Naive thymus-derived CD4-positive, alpha-beta T cell (primary cell): ENCODE measurements around the gene MMS22L. TPM values are rescaled to one million over a fixed set of nuclear protein-coding genes. Genes with fewer than 3 reads are reported as not detected.
A peak's percentile ranks its signal among the peaks of the same experiment; 100 is the strongest.

Experiments used
- ATAC-seq: fragments of 150-1000 bp; cut with Tn5 transposase; 2 replicates; pipeline ENCODE4 v1.10.0; 2021; ENCODE audit warnings: mild to moderate bottlenecking, moderate library complexity
- CTCF ChIA-PET: fragments of 350-600 bp; sonication (Branson Sonifier 250); formaldehyde crosslinking; loops from one replicate; lab custom pipeline; 2021; ENCODE audit warnings: antibody characterized with exemption; lab: Charles Lee
- POLR2A ChIA-PET: fragments of 350-600 bp; sonication (Branson Sonifier 250); formaldehyde crosslinking; loops from one replicate; lab custom pipeline; 2021; ENCODE audit warnings: antibody characterized with exemption, inconsistent platforms; lab: Charles Lee
- DNase-seq, 9 donors: peaks; one replicate each; pipeline versions ENCODE4 v3.0.0 to v3.0.0-alpha.2; 2020 to 2022; ENCODE audit warnings: mixed read lengths in 1 of 9
- H3K27ac ChIP-seq: one replicate; pipeline ENCODE4 v1.7.0; 2013; ENCODE audit warnings: mild to moderate bottlenecking, low read depth, low read length, moderate library complexity
- H3K27me3 ChIP-seq, 2 donors: one replicate each; pipeline ENCODE4 v1.7.0; 2013; ENCODE audit warnings: low read length in 2 of 2, mild to moderate bottlenecking in 2 of 2, moderate library complexity in 2 of 2; ENCODE audit not compliant: control insufficient read depth in 2 of 2, insufficient read depth in 2 of 2
- H3K36me3 ChIP-seq, 3 experiments: 1 replicate in 2 of 3; 2 replicates in 1 of 3; pipeline ENCODE4 v1.7.0; 2013; ENCODE audit warnings: low read length in 3 of 3, mild to moderate bottlenecking in 3 of 3, moderate library complexity in 1 of 3; ENCODE audit not compliant: insufficient read depth in 3 of 3, control insufficient read depth in 2 of 3
- H3K4me1 ChIP-seq, 2 donors: one replicate each; pipeline ENCODE4 v1.7.0; 2013; ENCODE audit warnings: low read length in 2 of 2, mild to moderate bottlenecking in 2 of 2, moderate library complexity in 1 of 2; ENCODE audit not compliant: control insufficient read depth in 2 of 2, insufficient read depth in 2 of 2
- H3K4me3 ChIP-seq: 2 replicates; pipeline ENCODE4 v1.7.0; 2013; ENCODE audit warnings: mild to moderate bottlenecking, low read length
- H3K9me3 ChIP-seq, 3 experiments: 1 replicate in 2 of 3; 2 replicates in 1 of 3; pipeline ENCODE4 v1.7.0; 2013; ENCODE audit warnings: low read length in 3 of 3; ENCODE audit not compliant: control insufficient read depth in 2 of 3
- H3K27ac Mint-ChIP-seq, 9 donors: one replicate each; pipeline ENCODE4 v1.8.0; 2020 to 2022; ENCODE audit warnings: mixed read lengths in 9 of 9, mild to moderate bottlenecking in 8 of 9, moderate library complexity in 5 of 9, inconsistent platforms in 2 of 9
- H3K27me3 Mint-ChIP-seq, 5 donors: one replicate each; pipeline ENCODE4 v1.8.0; 2021 to 2022; ENCODE audit warnings: mixed read lengths in 5 of 5, mild to moderate bottlenecking in 1 of 5
- H3K36me3 Mint-ChIP-seq, 5 donors: one replicate each; pipeline ENCODE4 v1.8.0; 2020 to 2022; ENCODE audit warnings: mixed read lengths in 5 of 5, mild to moderate bottlenecking in 3 of 5, inconsistent platforms in 1 of 5
- H3K4me1 Mint-ChIP-seq, 7 donors: one replicate each; pipeline ENCODE4 v1.8.0; 2020 to 2022; ENCODE audit warnings: mixed read lengths in 7 of 7, mild to moderate bottlenecking in 3 of 7, inconsistent platforms in 1 of 7
- H3K4me3 Mint-ChIP-seq, 10 donors: one replicate each; pipeline ENCODE4 v1.8.0; 2020 to 2022; ENCODE audit warnings: mild to moderate bottlenecking in 10 of 10, mixed read lengths in 10 of 10, moderate library complexity in 6 of 10, inconsistent platforms in 2 of 10
- H3K9me3 Mint-ChIP-seq, 11 donors: one replicate each; pipeline ENCODE4 v1.8.0; 2020 to 2022; ENCODE audit warnings: mixed read lengths in 11 of 11, mild to moderate bottlenecking in 4 of 11, inconsistent platforms in 1 of 11, moderate library complexity in 1 of 11
- intact Hi-C, 2 donors: fragments of 100-400 bp; cut with micrococcal nuclease; formaldehyde crosslinking; loops; one replicate each; pipeline ENCODE4 v1.15.1; 2023
- polyA plus RNA-seq, 2 donors: library from polyadenylated mRNA; unstranded; fragments of 300-500 nt; fragmentation: Illumina TruSeq; gene quantifications; one replicate each; pipeline ENCODE4 v1.2.3, GENCODE V29; 2021
- total RNA-seq, 6 experiments: library from RNA in 5 of 6; stranded (reverse) in 5 of 6; gene quantifications; 1 replicate in 5 of 6; 2 replicates in 1 of 6; pipeline ENCODE4 v1.2.3 and lab custom pipeline; 2021 to 2026

Gene MMS22L
- total and polyA plus RNA-seq, 7 experiments from 2014 or later, result 4.0 to 48.1 (median 12.1) TPM

DNA sequence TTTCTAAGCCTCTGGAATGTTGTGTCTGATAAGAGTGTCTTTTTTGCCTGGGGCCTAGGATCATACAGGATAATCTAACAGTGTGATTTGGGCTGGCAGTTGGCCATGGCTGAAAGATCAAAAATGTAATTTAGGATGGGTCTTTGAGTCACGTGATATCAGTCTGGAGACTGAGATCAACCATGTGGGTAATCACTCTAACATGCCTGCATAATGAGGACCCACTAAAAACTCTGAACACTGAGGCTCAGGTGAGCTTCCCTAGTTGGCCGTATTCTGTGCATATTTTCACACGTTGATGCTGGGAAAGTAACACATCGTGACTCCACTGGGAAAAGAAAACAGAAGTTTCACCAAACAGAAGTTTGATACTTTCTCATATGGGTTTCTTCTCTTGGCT is 6.3 kb upstream of the MMS22L start:
- Histone ChIP-seq H3K36me3 (no peaks in the 10 kb centered on the region), H3K9me3 (no peaks in the 10 kb centered on the region), H3K4me3 (no peak overlapping the region), H3K27ac (no peak overlapping the region), H3K27me3 (no peaks in the 10 kb centered on the region), H3K4me1 (no peaks in the 10 kb centered on the region)
- ChIA-PET POLR2A (no interaction called here), CTCF (no interaction called here)
- ATAC-seq (no peak), DNase-seq (no peak)
- H3K9me3 Mint-ChIP-seq, result peaks cover 0 to 10% (median 4%) of the 10 kb centered on the region in 11 donors
- peaks cover 9 to 21% (median 15%) of the 10 kb centered on the region in 5 donors for H3K27me3 Mint-ChIP-seq
- intact Hi-C loops, result no loop called here
- no peak overlapping the region for H3K27ac Mint-ChIP-seq
- H3K4me1 Mint-ChIP-seq, result peaks cover 0 to 3% (median 0%) of the 10 kb centered on the region in 7 donors
- peaks cover 0 to 2% (median 0%) of the 10 kb centered on the region in 5 donors for H3K36me3 Mint-ChIP-seq
- H3K4me3 Mint-ChIP-seq, result no peak overlapping the region

DNA sequence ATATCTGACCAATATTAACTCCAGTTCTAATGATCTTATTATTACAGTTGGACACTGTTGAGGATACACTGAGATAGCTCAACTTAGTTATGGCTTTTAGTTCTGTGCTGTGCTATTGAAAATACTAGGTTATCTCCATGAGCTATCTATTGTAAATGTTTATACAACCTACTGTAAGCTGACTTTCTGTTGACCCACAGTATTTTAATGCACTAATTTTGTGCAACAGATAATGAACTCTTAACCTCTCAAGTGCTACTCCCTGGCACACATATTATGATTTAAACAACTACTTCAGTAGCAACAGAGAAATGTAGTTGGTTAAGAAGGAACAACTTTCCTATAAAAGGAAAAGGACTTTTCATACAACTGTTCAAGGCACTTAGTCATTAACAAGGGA is 5.2 kb upstream of the MMS22L start:
- peaks cover 0 to 2% (median 0%) of the 10 kb centered on the region in 5 donors for H3K36me3 Mint-ChIP-seq
- CTCF ChIA-PET, result interaction anchor here (0.7 kb wide), 1 partner anchor 434 kb away, joined by 3 read pairs; no protein-coding TSS in a partner anchor
- H3K9me3 Mint-ChIP-seq, result peaks cover 0 to 7% (median 0%) of the 10 kb centered on the region in 11 donors
- peaks cover 0 to 7% of the 10 kb centered on the region in 2 donors for H3K4me1 ChIP-seq
- no peak overlapping the region for H3K27ac Mint-ChIP-seq
- no peaks in the 10 kb centered on the region for H3K27me3 ChIP-seq
- peaks cover 0 to 13% (median 5%) of the 10 kb centered on the region in 7 donors for H3K4me1 Mint-ChIP-seq
- DNase-seq, result no peak
- no peak overlapping the region for H3K4me3 ChIP-seq
- H3K36me3 ChIP-seq, result no peaks in the 10 kb centered on the region
- H3K9me3 ChIP-seq, result no peaks in the 10 kb centered on the region
- no peak overlapping the region for H3K4me3 Mint-ChIP-seq
- POLR2A ChIA-PET, result no interaction called here
- no peak overlapping the region for H3K27ac ChIP-seq
- ATAC-seq, result no peak
- intact Hi-C loops, result no loop called here
- H3K27me3 Mint-ChIP-seq, result peaks cover 0 to 10% (median 4%) of the 10 kb centered on the region in 5 donors

DNA sequence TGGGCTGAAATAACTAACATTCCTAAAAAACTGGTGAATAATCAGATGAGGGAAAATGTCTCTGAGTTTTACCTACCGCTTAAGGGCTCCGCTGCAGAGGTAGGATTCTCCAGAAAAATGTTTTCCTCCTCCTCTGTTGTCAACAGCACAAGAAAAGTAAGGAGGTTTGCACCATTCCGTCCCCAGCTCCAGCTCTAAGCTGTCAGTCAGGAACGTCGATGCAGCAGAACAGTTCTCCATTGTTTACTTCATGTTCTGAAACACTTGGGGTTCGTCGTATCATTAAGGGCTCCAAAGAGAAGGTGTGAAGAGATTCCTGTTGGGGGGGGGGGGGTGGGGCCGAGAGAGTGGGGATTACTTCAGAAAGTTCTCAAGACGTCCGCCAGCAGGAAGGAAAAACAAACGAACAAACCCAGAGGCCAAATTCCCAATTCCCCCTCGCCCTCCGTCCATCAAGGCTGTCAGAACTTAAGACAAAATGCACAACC is 734 bp downstream of the MMS22L start:
- H3K36me3 ChIP-seq, result peaks cover 0 to 12% (median 0%) of the 10 kb centered on the region in 3 experiments
- no peaks in the 10 kb centered on the region for H3K9me3 ChIP-seq
- POLR2A ChIA-PET, result interaction anchor here (0.5 kb wide), 1 partner anchor 358 kb away, joined by 4 read pairs; the partner anchor contains the start of gene KLHL32
- intact Hi-C loops, result loop anchor here (2.0 to 5.0 kb wide), 8 partner anchors 210 to 1705 kb away; partner anchors contain the start of genes FBXL4 (in 2 of the 2), GPR63 (in 2 of the 2), KLHL32 (in 1 of the 2) and MANEA (in 1 of the 2)
- DNase-seq (peak in 1 of 9 donors; percentile 3), ATAC-seq (no peak)
- Mint-ChIP-seq H3K4me1 (peaks cover 6 to 42% (median 29%) of the 10 kb centered on the region in 7 donors), H3K4me3 (peak overlapping the region; percentile 90 to 98 (median 96)), H3K9me3 (peaks cover 0 to 4% (median 0%) of the 10 kb centered on the region in 11 donors), H3K27me3 (peaks cover 0 to 8% (median 0%) of the 10 kb centered on the region in 5 donors), H3K27ac (peak overlapping the region; percentile 54 to 91 (median 84)), H3K36me3 (peaks cover 5 to 13% (median 11%) of the 10 kb centered on the region in 5 donors)
- CTCF ChIA-PET, result no interaction called here
- peak overlapping the region; percentile 90 for H3K4me3 ChIP-seq
- peak overlapping the region; percentile 70 for H3K27ac ChIP-seq
- no peaks in the 10 kb centered on the region for H3K27me3 ChIP-seq
- peaks cover 0 to 16% of the 10 kb centered on the region in 2 donors for H3K4me1 ChIP-seq

DNA sequence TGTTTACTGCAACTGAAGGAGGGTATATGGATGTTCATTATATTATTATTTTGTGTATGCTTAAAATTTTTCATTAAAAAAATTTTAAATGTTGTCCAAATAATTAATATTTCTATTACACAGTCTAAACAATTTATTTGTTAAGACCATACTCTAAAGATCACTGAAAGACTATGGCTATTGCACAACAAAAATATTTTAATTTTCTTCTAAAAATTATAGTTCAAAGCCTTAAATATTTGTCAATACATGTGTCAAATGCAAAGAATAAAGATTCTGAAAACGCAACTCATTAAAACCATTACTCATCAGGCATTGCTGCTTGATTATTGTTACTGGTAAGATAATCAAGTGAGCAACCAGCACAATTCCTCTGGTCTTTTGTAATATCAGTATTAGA is 2.2 kb downstream of the MMS22L start:
- H3K27me3 ChIP-seq, result no peaks in the 10 kb centered on the region
- ChIA-PET POLR2A (no interaction called here), CTCF (no interaction called here)
- Mint-ChIP-seq H3K9me3 (no peaks in the 10 kb centered on the region), H3K36me3 (peaks cover 8 to 22% (median 12%) of the 10 kb centered on the region in 5 donors), H3K27ac (no peak overlapping the region), H3K4me1 (peaks cover 6 to 43% (median 29%) of the 10 kb centered on the region in 7 donors), H3K27me3 (peaks cover 0 to 8% (median 0%) of the 10 kb centered on the region in 5 donors), H3K4me3 (peak overlapping the region in 2 of 10 donors; percentile 96 to 97)
- peaks cover 0 to 16% of the 10 kb centered on the region in 2 donors for H3K4me1 ChIP-seq
- DNase-seq (no peak), ATAC-seq (no peak)
- H3K36me3 ChIP-seq, result peaks cover 0 to 12% (median 0%) of the 10 kb centered on the region in 3 experiments
- intact Hi-C loops, result loop anchor here (5.0 kb wide), 3 partner anchors 208 to 1552 kb away; partner anchors contain the start of genes GPR63 (in 1 of the 2) and POU3F2 (in 1 of the 2)
- H3K4me3 ChIP-seq, result no peak overlapping the region
- no peak overlapping the region for H3K27ac ChIP-seq
- H3K9me3 ChIP-seq, result no peaks in the 10 kb centered on the region

DNA sequence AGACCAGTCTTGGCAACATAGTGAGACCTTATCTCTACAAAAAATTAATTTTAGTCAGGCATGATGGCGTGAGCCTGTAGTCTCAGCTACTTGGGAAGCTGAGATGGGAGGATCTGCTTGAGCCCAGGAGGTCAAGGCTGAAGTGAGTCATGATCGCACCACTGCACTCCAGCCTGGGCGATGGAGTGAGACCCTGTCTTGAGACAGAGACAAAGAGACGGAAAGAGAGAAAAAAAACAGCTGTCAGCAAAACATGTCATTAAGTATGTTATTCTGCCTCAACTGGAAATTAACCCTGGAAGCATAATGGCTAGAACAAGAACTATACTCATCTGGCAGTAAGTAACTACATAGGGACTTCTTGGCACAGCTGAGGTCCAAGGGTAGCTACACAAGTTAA is 7.2 kb downstream of the MMS22L start:
- no peaks in the 10 kb centered on the region for H3K9me3 ChIP-seq
- H3K4me3 Mint-ChIP-seq, result no peak overlapping the region
- no peaks in the 10 kb centered on the region for H3K27me3 ChIP-seq
- DNase-seq (no peak), ATAC-seq (no peak)
- H3K4me3 ChIP-seq, result no peak overlapping the region
- intact Hi-C loops, result no loop called here
- H3K27ac ChIP-seq, result no peak overlapping the region
- no peak overlapping the region for H3K27ac Mint-ChIP-seq
- no peaks in the 10 kb centered on the region for H3K4me1 ChIP-seq
- H3K4me1 Mint-ChIP-seq, result peaks cover 0 to 32% (median 10%) of the 10 kb centered on the region in 7 donors
- H3K36me3 Mint-ChIP-seq, result peaks cover 20 to 53% (median 32%) of the 10 kb centered on the region in 5 donors
- ChIA-PET CTCF (no interaction called here), POLR2A (no interaction called here)
- H3K9me3 Mint-ChIP-seq, result no peaks in the 10 kb centered on the region
- peaks cover 0 to 6% (median 0%) of the 10 kb centered on the region in 3 experiments for H3K36me3 ChIP-seq
- no peaks in the 10 kb centered on the region for H3K27me3 Mint-ChIP-seq

DNA sequence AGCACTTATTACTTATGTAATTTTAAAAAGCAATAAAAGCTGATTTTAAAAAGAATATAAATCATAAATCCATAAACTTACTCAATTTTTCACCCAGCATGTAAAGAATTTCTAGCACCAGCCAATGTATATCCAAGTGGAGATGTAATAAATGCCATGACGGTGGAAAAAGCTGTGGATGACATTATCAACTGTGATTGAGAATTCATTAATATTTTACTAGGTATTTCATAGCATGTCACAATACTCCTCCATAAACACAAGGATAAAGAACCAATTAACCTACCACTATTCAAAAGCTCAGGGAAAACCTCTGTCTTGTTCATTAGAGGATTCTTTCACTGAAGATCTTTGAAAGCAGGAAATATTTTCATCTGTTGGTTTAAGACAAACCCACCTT is 13.2 kb downstream of the MMS22L start:
- peaks cover 0 to 19% (median 2%) of the 10 kb centered on the region in 7 donors for H3K4me1 Mint-ChIP-seq
- H3K9me3 ChIP-seq, result no peaks in the 10 kb centered on the region
- DNase-seq (no peak), ATAC-seq (no peak)
- intact Hi-C loops, result no loop called here
- no peaks in the 10 kb centered on the region for H3K4me1 ChIP-seq
- H3K9me3 Mint-ChIP-seq, result peaks cover 0 to 4% (median 0%) of the 10 kb centered on the region in 11 donors
- no peaks in the 10 kb centered on the region for H3K27me3 Mint-ChIP-seq
- no peaks in the 10 kb centered on the region for H3K27me3 ChIP-seq
- ChIA-PET POLR2A (no interaction called here), CTCF (no interaction called here)
- H3K27ac Mint-ChIP-seq, result no peak overlapping the region
- no peak overlapping the region for H3K4me3 Mint-ChIP-seq
- peaks cover 0 to 7% (median 0%) of the 10 kb centered on the region in 3 experiments for H3K36me3 ChIP-seq
- peaks cover 23 to 63% (median 41%) of the 10 kb centered on the region in 5 donors for H3K36me3 Mint-ChIP-seq
- no peak overlapping the region for H3K4me3 ChIP-seq
- no peak overlapping the region for H3K27ac ChIP-seq
